DMS114 treated with DMSO at 0.1 percent for 48 hours (cell line): ENCODE results near the gene MYBPHL.

Experiments used
- DNase-seq: peaks from one replicate; lab custom pipeline; 2025; ENCODE audit not compliant: unreplicated experiment; lab: John Stamatoyannopoulos, UW

The MYBPHL gene

GRCh38 chr1:109306832-109307273, at the start of gene MYBPHL:
TSS of gene MYBPHL (minus strand) at chr1:109307011. CDS start at chr1:109306991, 20 bp downstream.
- DNase-seq = no peak

GRCh38 chr1:109356505-109356904, 49.7 kb upstream of the MYBPHL start:
- no peak for DNase-seq

GRCh38 chr1:109354929-109355328, 48.1 kb upstream of the MYBPHL start:
- no peak for DNase-seq

GRCh38 chr1:109351457-109351856, 44.6 kb upstream of the MYBPHL start:
- DNase-seq = no peak

- DNase-seq = no peak
These were observed 43.8 kb upstream of the MYBPHL start for GRCh38 chr1:109350655-109351054.

GRCh38 chr1:109350182-109350581, 43.4 kb upstream of the MYBPHL start:
- DNase-seq = no peak

GRCh38 chr1:109347511-109347910, 40.7 kb upstream of the MYBPHL start:
- DNase-seq = no peak

- no peak for DNase-seq
These were observed 35.4 kb upstream of the MYBPHL start for GRCh38 chr1:109341944-109342930.

GRCh38 chr1:109338608-109339007, 31.8 kb upstream of the MYBPHL start:
- no peak for DNase-seq

GRCh38 chr1:109338091-109338490, 31.3 kb upstream of the MYBPHL start:
- DNase-seq = no peak

GRCh38 chr1:109335091-109335490, 28.3 kb upstream of the MYBPHL start:
- DNase-seq = no peak

GRCh38 chr1:109331113-109331512, 24.3 kb upstream of the MYBPHL start:
- no peak for DNase-seq

- no peak for DNase-seq
These were observed 20.5 kb upstream of the MYBPHL start for GRCh38 chr1:109327285-109327684.

- DNase-seq = no peak
These were observed 16.2 kb upstream of the MYBPHL start for GRCh38 chr1:109322974-109323373.

GRCh38 chr1:109319114-109319513, 12.3 kb upstream of the MYBPHL start:
- DNase-seq = no peak

GRCh38 chr1:109316506-109316905, 9.7 kb upstream of the MYBPHL start:
- DNase-seq = no peak

GRCh38 chr1:109315288-109315687, 8.5 kb upstream of the MYBPHL start:
- DNase-seq = no peak

GRCh38 chr1:109314795-109315194, 8.0 kb upstream of the MYBPHL start:
- DNase-seq = no peak

- DNase-seq = no peak
These were observed 6.4 kb upstream of the MYBPHL start for GRCh38 chr1:109312978-109313775.

GRCh38 chr1:109312246-109312645, 5.4 kb upstream of the MYBPHL start:
- DNase-seq = no peak

- DNase-seq = no peak
These were observed 2.5 kb upstream of the MYBPHL start for GRCh38 chr1:109309347-109309746.
